HG03064 (cell line): ENCODE results near the gene FAM114A1.

Experiments
- ATAC-seq: cut with Tn5 transposase; IDR thresholded peaks from one replicate; pipeline ENCODE4 v1.9.1; 2021; ENCODE audit warnings: low read depth; ENCODE audit not compliant: unreplicated experiment

FAM114A1 gene

GRCh38 chr4:38993683-38994082, 126.1 kb downstream of the FAM114A1 start:
- ATAC-seq: no peak

GRCh38 chr4:38994135-38994534, 126.5 kb downstream of the FAM114A1 start:
- no peak for ATAC-seq
